ENCODE measurements around the gene CELA2A. TPM values are rescaled to one million over a fixed set of nuclear protein-coding genes. Genes with fewer than 3 reads are reported as not detected.
"Not testable (repeated sequence)": the region's sequence is repeated elsewhere in the genome, so short reads cannot be mapped to it uniquely, and the experiment has no call there.

The CELA2A gene
- total and polyA plus RNA-seq, 10 of the 15 experiments (the other 5 are each of a cell fraction or from before 2014, with no cell fraction given) = 0.90 TPM; not detected in 9

DNA sequence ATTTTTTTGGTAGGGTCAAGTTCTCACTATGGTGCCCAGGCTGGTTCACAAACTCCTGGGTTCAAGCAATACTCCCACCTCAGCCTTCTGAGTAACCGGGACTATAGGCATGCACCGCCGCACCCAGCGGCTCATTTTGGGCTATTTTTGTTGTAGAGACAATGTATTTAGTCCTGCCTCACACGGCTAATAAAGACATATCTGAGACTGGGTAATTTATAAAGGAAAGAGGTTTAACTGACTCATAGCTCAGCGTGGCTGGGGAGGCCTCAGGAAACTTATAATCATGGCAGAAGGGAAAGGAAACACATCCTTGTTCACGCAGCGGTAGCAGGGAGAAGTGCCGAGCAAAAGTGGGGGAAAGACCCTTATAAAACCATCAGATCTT is 4.2 kb downstream of the CELA2A start:
- WGBS (ENCODE audit: insufficient coverage, insufficient replicate concordance, low lambda C conversion rate, missing lambda C conversion rate) = 57% methylated on average over 9 of the region's 9 CpGs
- H3K27me3 ChIP-seq (replicated peaks in 1 of 2; ENCODE audit: control insufficient read depth in 2 of 2, insufficient read depth in 2 of 2, low read length in 1 of 2) = no peaks in the 10 kb centered on the region; a peak in 1 of 4 replicates
- no peak overlapping the region for H3K9ac ChIP-seq (ENCODE audit: control insufficient read depth, insufficient read depth, low read length)
- no peaks in the 10 kb centered on the region for H4K20me1 ChIP-seq (ENCODE audit: control insufficient read depth, insufficient read depth)
- no peaks in the 10 kb centered on the region for H3K9me3 ChIP-seq (replicated peaks; ENCODE audit: control insufficient read depth, insufficient read depth, low read length)
- H3K4me3 ChIP-seq = no peak overlapping the region
- no peaks in the 10 kb centered on the region for H3K36me3 ChIP-seq (ENCODE audit: control insufficient read depth in 2 of 2, insufficient read depth in 2 of 2, low read length in 1 of 2)
- RAD21 ChIA-PET (ENCODE audit: unreplicated experiment) = no interaction called here
- in situ Hi-C loops (cut with MboI) (no loop called here), intact Hi-C loops (cut with micrococcal nuclease; ENCODE audit: unreplicated experiment) (no loop called here)
- FAIRE-seq (no peak), ATAC-seq (no peak), DNase-seq (ENCODE audit: low read depth, low spot score) (no peak)
- no peaks in the 10 kb centered on the region for H3K79me2 ChIP-seq (ENCODE audit: control insufficient read depth, insufficient read depth, low read length)
- no peak overlapping the region for H3K27ac ChIP-seq (ENCODE audit: control insufficient read depth, insufficient read depth)
- no TSS peak for BruUV-seq (replicated peaks)
- H3K4me2 ChIP-seq (ENCODE audit: control insufficient read depth, insufficient read depth) = no peak overlapping the region
- CTCF ChIA-PET = no interaction called here
- H2AFZ ChIP-seq (ENCODE audit: control insufficient read depth, low read depth, low read length) = no peak overlapping the region
- TF ChIP-seq SREBF2 (IDR thresholded peaks at IDR 0.05; ENCODE audit: low read length) (no peak), ZNF622 (IDR thresholded peaks at IDR 0.05) (no peak), RUNX3 (IDR thresholded peaks at IDR 0.05; ENCODE audit: low read length) (no peak), GABPA (IDR thresholded peaks at IDR 0.05; ENCODE audit: low read depth) (no peak)
- TF ChIP-seq, protein P1, sequence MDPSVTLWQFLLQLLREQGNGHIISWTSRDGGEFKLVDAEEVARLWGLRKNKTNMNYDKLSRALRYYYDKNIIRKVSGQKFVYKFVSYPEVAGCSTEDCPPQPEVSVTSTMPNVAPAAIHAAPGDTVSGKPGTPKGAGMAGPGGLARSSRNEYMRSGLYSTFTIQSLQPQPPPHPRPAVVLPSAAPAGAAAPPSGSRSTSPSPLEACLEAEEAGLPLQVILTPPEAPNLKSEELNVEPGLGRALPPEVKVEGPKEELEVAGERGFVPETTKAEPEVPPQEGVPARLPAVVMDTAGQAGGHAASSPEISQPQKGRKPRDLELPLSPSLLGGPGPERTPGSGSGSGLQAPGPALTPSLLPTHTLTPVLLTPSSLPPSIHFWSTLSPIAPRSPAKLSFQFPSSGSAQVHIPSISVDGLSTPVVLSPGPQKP (IDR thresholded peaks at IDR 0.05; ENCODE audit: low read depth, low read length) = no peak
- SMC1A ChIA-PET (ENCODE audit: uncharacterized antibody, unreplicated experiment) = no interaction called here
- POLR2A ChIA-PET = no interaction called here
- peaks cover 2% of the 10 kb centered on the region for H3K4me1 ChIP-seq (ENCODE audit: control insufficient read depth, insufficient read depth, low read length)

DNA sequence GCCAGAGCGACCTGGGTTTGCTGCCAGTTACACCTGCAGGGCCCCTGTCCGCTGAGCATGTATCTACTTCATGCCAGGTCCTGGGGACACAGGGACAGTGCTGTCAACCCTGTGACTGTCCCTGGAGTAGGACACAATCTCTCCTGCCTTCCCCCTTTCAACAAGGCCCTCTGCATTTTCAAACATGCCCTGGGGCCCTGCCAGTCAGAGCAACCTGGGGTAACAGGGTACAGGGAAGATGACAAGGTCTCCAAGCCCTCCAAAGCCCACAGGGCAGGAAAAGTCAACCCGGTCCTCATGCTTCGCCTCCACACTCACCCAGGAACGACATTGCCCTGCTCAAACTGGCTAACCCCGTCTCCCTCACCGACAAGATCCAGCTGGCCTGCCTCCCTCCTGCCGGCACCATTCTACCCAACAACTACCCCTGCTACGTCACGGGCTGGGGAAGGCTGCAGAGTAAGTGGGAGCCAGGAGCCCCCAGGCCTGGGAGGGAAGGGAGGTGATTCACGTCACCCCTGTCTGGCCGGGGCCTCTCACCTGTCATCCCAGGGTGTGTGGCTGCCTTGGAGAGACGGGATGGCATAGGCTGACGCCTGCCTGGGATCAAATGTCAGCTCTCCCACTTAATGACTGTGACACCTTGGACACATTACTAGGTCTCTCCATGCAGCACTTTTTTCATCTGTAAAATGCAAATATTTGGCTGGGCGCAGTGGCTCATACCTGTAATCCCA is 6.7 kb downstream of the CELA2A start:
- H2AFZ ChIP-seq (ENCODE audit: control insufficient read depth, low read depth, low read length); H3K9me3 ChIP-seq (replicated peaks; ENCODE audit: control insufficient read depth, insufficient read depth, low read length); POLR2A ChIA-PET; H3K36me3 ChIP-seq (ENCODE audit: control insufficient read depth in 2 of 2, insufficient read depth in 2 of 2, low read length in 1 of 2); FAIRE-seq; SMC1A ChIA-PET (ENCODE audit: uncharacterized antibody, unreplicated experiment); BruUV-seq (replicated peaks); in situ Hi-C loops (cut with MboI); intact Hi-C loops (cut with micrococcal nuclease; ENCODE audit: unreplicated experiment); DNase-seq (ENCODE audit: low read depth, low spot score); H3K4me1 ChIP-seq (ENCODE audit: control insufficient read depth, insufficient read depth, low read length); ATAC-seq; H3K4me3 ChIP-seq; H3K4me2 ChIP-seq (ENCODE audit: control insufficient read depth, insufficient read depth); H3K9ac ChIP-seq (ENCODE audit: control insufficient read depth, insufficient read depth, low read length); CTCF ChIA-PET; RAD21 ChIA-PET (ENCODE audit: unreplicated experiment); H3K27me3 ChIP-seq (replicated peaks in 1 of 2; ENCODE audit: control insufficient read depth in 2 of 2, insufficient read depth in 2 of 2, low read length in 1 of 2); H3K79me2 ChIP-seq (ENCODE audit: control insufficient read depth, insufficient read depth, low read length); H4K20me1 ChIP-seq (ENCODE audit: control insufficient read depth, insufficient read depth); H3K27ac ChIP-seq (ENCODE audit: control insufficient read depth, insufficient read depth): not testable (repeated sequence)
- 34% methylated on average over 11 of the region's 15 CpGs for WGBS (ENCODE audit: insufficient coverage, insufficient replicate concordance, low lambda C conversion rate, missing lambda C conversion rate)

DNA sequence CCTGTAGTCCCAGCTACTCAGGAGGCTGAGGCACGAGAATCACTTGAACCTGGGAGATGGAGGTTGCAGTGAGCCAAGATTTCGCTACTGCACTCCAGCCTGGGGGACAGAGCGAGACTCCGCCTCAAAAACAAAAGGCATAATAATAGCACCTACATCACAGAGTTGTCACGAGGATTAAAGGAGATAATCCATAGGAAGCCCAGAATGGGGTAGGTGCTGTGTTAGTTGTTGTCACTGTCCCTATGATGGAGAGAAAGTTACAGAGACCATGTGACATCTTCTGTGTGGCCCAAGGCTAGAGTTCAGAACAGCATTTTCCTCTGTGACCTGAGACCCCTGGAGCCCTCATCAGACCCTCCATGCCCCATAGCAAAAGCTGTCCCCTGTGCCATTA is 7.4 kb downstream of the CELA2A start:
- H3K27me3 ChIP-seq (replicated peaks in 1 of 2; ENCODE audit: control insufficient read depth in 2 of 2, insufficient read depth in 2 of 2, low read length in 1 of 2); H3K4me3 ChIP-seq; H3K79me2 ChIP-seq (ENCODE audit: control insufficient read depth, insufficient read depth, low read length); H3K4me1 ChIP-seq (ENCODE audit: control insufficient read depth, insufficient read depth, low read length); H4K20me1 ChIP-seq (ENCODE audit: control insufficient read depth, insufficient read depth); ATAC-seq; H3K4me2 ChIP-seq (ENCODE audit: control insufficient read depth, insufficient read depth); SMC1A ChIA-PET (ENCODE audit: uncharacterized antibody, unreplicated experiment); DNase-seq (ENCODE audit: low read depth, low spot score); POLR2A ChIA-PET; H3K9ac ChIP-seq (ENCODE audit: control insufficient read depth, insufficient read depth, low read length); BruUV-seq (replicated peaks); intact Hi-C loops (cut with micrococcal nuclease; ENCODE audit: unreplicated experiment); CTCF ChIA-PET; RAD21 ChIA-PET (ENCODE audit: unreplicated experiment); H3K36me3 ChIP-seq (ENCODE audit: control insufficient read depth in 2 of 2, insufficient read depth in 2 of 2, low read length in 1 of 2); in situ Hi-C loops (cut with MboI); FAIRE-seq; H2AFZ ChIP-seq (ENCODE audit: control insufficient read depth, low read depth, low read length); H3K27ac ChIP-seq (ENCODE audit: control insufficient read depth, insufficient read depth); H3K9me3 ChIP-seq (replicated peaks; ENCODE audit: control insufficient read depth, insufficient read depth, low read length): not testable (repeated sequence)
- WGBS (ENCODE audit: insufficient coverage, insufficient replicate concordance, low lambda C conversion rate, missing lambda C conversion rate) = 19% methylated on average over 5 of the region's 5 CpGs
